Left lung (tissue), 10 donors: ENCODE data around the gene NUDT3. TPM values are rescaled to one million over a fixed set of nuclear protein-coding genes. Genes with fewer than 3 reads are reported as not detected.
A peak's percentile ranks its signal among the peaks of the same experiment; 100 is the strongest.
"Not testable (repeated sequence)": the region's sequence is repeated elsewhere in the genome, so short reads cannot be mapped to it uniquely, and the experiment has no call there.

ENCODE experiments used
- ATAC-seq: fragments of 200-7000 bp; cut with Tn5 transposase; one replicate; pipeline ENCODE4 v1.9.1; 2020; ENCODE audit warnings: moderate library complexity
- DNase-seq, 4 donors: peaks; one replicate each; pipeline ENCODE4 v3.0.0-alpha.2; 2013 to 2020
- H3K27ac ChIP-seq, 2 donors: fragments of 200-600 bp; sonication (generic) in 1 of 2; one replicate each; pipeline versions ENCODE4 v1.5.0 to v1.8.0; 2020 to 2021
- H3K27me3 ChIP-seq, 2 donors: fragments of 200-600 bp; sonication (generic) in 1 of 2; one replicate each; pipeline versions ENCODE4 v1.5.0 to v1.8.0; 2020 to 2021
- H3K36me3 ChIP-seq, 2 donors: fragments of 200-600 bp; sonication (generic) in 1 of 2; one replicate each; pipeline versions ENCODE4 v1.5.0 to v1.8.0; 2020 to 2021
- H3K4me1 ChIP-seq, 2 donors: fragments of 200-600 bp; one replicate each; pipeline ENCODE4 v1.8.0; 2021
- H3K4me3 ChIP-seq, 2 donors: fragments of 200-600 bp; sonication (generic) in 1 of 2; one replicate each; pipeline versions ENCODE4 v1.5.0 to v1.8.0; 2020 to 2021; ENCODE audit warnings: mild to moderate bottlenecking in 1 of 2
- H3K9me3 ChIP-seq, 2 donors: fragments of 200-600 bp; sonication (generic) in 1 of 2; one replicate each; pipeline versions ENCODE4 v1.5.0 to v1.8.0; 2020 to 2021
- CTCF ChIP-seq, 2 donors: fragments of 200-600 bp; sonication (generic) in 1 of 2; IDR thresholded peaks; one replicate each; pipeline versions ENCODE4 v1.5.0 to v1.8.0; 2021; ENCODE audit warnings: antibody characterized with exemption in 2 of 2
- intact Hi-C, 2 donors: fragments of 100-400 bp; cut with DNase I; formaldehyde crosslinking; loops; one replicate each; pipeline versions ENCODE4 v1.11.2 to v1.14.2; 2022
- polyA plus RNA-seq, 6 donors: library from polyadenylated mRNA; unstranded; fragments of 120-200 nt; gene quantifications; one replicate each; pipeline ENCODE4 v1.2.1, GENCODE V29; 2013; ENCODE audit not compliant: insufficient read length in 6 of 6
- total RNA-seq, 2 donors: library from RNA; stranded (reverse); fragmentation: NEBNext Ultra II Directional; extraction: Animal tissue kit (Norgen Biotek cat#: 25700); gene quantifications; one replicate each; pipeline ENCODE4 v1.2.1, GENCODE V29; 2021
- donor health status: DM: no; HTN: yes; CAD: no.
- donor health status: DM: no; HTN: no; CAD: no.

NUDT3 gene
- total and polyA plus RNA-seq, 8 donors, result 10.5 to 27.9 (median 14.9) TPM

GRCh38 chr6:34370361-34370760, 22.1 kb downstream of the NUDT3 start:
- peak; percentile 75 for ATAC-seq
- H3K4me1 ChIP-seq, result peaks cover 5 to 72% of the 10 kb centered on the region in 2 donors

GRCh38 chr6:34369385-34369784, 23.1 kb downstream of the NUDT3 start:
- no peaks in the 10 kb centered on the region for H3K27me3 ChIP-seq
- no peak overlapping the region for H3K4me3 ChIP-seq
- no peak for DNase-seq
- H3K36me3 ChIP-seq, result no peaks in the 10 kb centered on the region
- TF ChIP-seq CTCF (IDR thresholded peaks at IDR 0.05), result no peak
- H3K27ac ChIP-seq, result peak overlapping the region in 1 of 2 donors; percentile 75
- H3K4me1 ChIP-seq, result peaks cover 0 to 66% of the 10 kb centered on the region in 2 donors
- no peaks in the 10 kb centered on the region for H3K9me3 ChIP-seq
- intact Hi-C loops, result no loop called here
- ATAC-seq, result no peak

More at GRCh38 chr6:34370361-34370760, 22.1 kb downstream of the NUDT3 start:
- no peaks in the 10 kb centered on the region for H3K36me3 ChIP-seq
- intact Hi-C loops, result no loop called here
- peak overlapping the region in 1 of 2 donors; percentile 75 for H3K27ac ChIP-seq
- H3K9me3 ChIP-seq, result no peaks in the 10 kb centered on the region
- H3K4me3 ChIP-seq, result no peak overlapping the region
- TF ChIP-seq CTCF (IDR thresholded peaks at IDR 0.05), result no peak
- H3K27me3 ChIP-seq, result no peaks in the 10 kb centered on the region
- no peak for DNase-seq

GRCh38 chr6:34366639-34366921, 25.9 kb downstream of the NUDT3 start:
- Histone ChIP-seq H3K36me3 (no peaks in the 10 kb centered on the region), H3K27me3 (no peaks in the 10 kb centered on the region), H3K4me1 (peaks cover 9 to 54% of the 10 kb centered on the region in 2 donors), H3K9me3 (no peaks in the 10 kb centered on the region), H3K4me3 (no peak overlapping the region), H3K27ac (no peak overlapping the region)
- DNase-seq (no peak), ATAC-seq (no peak)
- intact Hi-C loops, result no loop called here
- no peak for TF ChIP-seq CTCF (IDR thresholded peaks at IDR 0.05)

GRCh38 chr6:34365781-34366638, 26.5 kb downstream of the NUDT3 start:
- H3K4me3 ChIP-seq, H3K36me3 ChIP-seq, ATAC-seq, DNase-seq, intact Hi-C loops, H3K27me3 ChIP-seq, H3K9me3 ChIP-seq, H3K27ac ChIP-seq: not testable (repeated sequence)
- H3K4me1 ChIP-seq, result peaks cover 9 to 52% of the 10 kb centered on the region in 2 donors

GRCh38 chr6:34363681-34364075, 28.8 kb downstream of the NUDT3 start:
- H3K4me3 ChIP-seq, H3K27me3 ChIP-seq, intact Hi-C loops, H3K9me3 ChIP-seq, DNase-seq, ATAC-seq, H3K36me3 ChIP-seq, H3K27ac ChIP-seq: not testable (repeated sequence)
- H3K4me1 ChIP-seq, result peaks cover 15 to 46% of the 10 kb centered on the region in 2 donors

GRCh38 chr6:34362909-34363680, 29.4 kb downstream of the NUDT3 start:
- intact Hi-C loops, result no loop called here
- no peaks in the 10 kb centered on the region for H3K36me3 ChIP-seq
- ATAC-seq (peak; percentile 21), DNase-seq (no peak)
- no peak overlapping the region for H3K4me3 ChIP-seq
- peaks cover 15 to 46% of the 10 kb centered on the region in 2 donors for H3K4me1 ChIP-seq
- no peak for TF ChIP-seq CTCF (IDR thresholded peaks at IDR 0.05)
- no peaks in the 10 kb centered on the region for H3K9me3 ChIP-seq
- no peaks in the 10 kb centered on the region for H3K27me3 ChIP-seq
- H3K27ac ChIP-seq, result peak overlapping the region in 1 of 2 donors; percentile 13
